ENCODE measurements around the gene SIGLEC9.

The SIGLEC9 gene

DNA sequence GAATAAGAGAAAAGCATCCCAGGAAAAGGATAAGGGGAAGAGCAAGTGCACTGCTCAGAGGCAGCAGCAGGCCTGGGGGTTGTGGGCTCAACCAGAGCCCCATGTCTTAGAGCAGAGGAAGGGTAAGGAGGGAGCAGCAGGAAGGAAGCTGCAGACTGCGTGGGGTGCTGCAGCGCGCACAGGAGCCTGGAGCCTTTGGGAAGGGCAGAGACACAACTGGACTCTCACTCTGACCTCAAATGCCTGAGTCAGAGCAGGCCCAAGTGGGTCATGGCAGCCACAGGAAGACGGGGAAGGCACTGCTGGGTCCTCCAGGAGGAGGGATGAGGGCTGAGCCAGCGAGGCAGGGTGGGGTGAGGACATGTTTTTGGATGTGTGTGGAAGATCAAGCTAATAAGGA lies 49.0 kb downstream of the SIGLEC9 start:
- TF ChIP-seq, protein P1, sequence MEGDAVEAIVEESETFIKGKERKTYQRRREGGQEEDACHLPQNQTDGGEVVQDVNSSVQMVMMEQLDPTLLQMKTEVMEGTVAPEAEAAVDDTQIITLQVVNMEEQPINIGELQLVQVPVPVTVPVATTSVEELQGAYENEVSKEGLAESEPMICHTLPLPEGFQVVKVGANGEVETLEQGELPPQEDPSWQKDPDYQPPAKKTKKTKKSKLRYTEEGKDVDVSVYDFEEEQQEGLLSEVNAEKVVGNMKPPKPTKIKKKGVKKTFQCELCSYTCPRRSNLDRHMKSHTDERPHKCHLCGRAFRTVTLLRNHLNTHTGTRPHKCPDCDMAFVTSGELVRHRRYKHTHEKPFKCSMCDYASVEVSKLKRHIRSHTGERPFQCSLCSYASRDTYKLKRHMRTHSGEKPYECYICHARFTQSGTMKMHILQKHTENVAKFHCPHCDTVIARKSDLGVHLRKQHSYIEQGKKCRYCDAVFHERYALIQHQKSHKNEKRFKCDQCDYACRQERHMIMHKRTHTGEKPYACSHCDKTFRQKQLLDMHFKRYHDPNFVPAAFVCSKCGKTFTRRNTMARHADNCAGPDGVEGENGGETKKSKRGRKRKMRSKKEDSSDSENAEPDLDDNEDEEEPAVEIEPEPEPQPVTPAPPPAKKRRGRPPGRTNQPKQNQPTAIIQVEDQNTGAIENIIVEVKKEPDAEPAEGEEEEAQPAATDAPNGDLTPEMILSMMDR (conservative IDR thresholded peaks at IDR 0.05; ENCODE audit: low read depth): no peak
- no peak overlapping the region for H3K27ac ChIP-seq
- ChIA-PET POLR2A (ENCODE audit: low non-redundant PET) (no interaction called here), CTCF (interaction anchor here (0.6 to 1.3 kb wide), 2 partner anchors 16 to 44 kb away, joined by 3 to 4 read pairs; no protein-coding TSS in a partner anchor)
- no peak for DNase-seq (ENCODE audit: low spot score)

DNA sequence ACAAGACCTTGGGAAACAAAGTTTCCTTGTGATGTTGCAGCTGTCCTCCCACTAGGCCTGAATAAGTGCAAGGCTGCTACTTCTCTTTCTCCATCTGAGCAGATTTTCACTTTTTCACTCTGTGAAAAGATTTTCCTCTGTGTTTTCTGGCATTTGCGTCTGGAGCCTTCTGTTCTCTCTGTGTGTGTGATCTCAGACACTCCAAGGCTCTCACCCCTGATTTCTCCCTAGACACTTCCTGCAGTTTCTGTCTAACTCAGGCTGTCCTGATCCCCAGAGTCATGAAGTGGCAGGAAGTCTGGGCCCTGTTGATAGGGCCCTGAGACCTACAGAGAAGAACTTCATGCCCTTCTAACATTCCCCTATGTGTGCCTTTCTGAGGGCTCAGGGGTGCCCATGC lies 54.5 kb downstream of the SIGLEC9 start:
- TF ChIP-seq, protein P1 (conservative IDR thresholded peaks at IDR 0.05; ENCODE audit: low read depth): no peak
- no peak overlapping the region for H3K27ac ChIP-seq
- DNase-seq (ENCODE audit: low spot score): no peak
- CTCF ChIA-PET: no interaction called here
- POLR2A ChIA-PET (ENCODE audit: low non-redundant PET): no interaction called here
